Neutrophil (primary cell): ENCODE data around the gene CIAO3.
A peak's percentile ranks its signal among the peaks of the same experiment; 100 is the strongest.
"Not testable (repeated sequence)": the region's sequence is repeated elsewhere in the genome, so short reads cannot be mapped to it uniquely, and the experiment has no call there.

Source experiments
- H3K27ac ChIP-seq: fragments of 200-600 bp; sonication (generic); 2 replicates; pipeline ENCODE4 v1.5.1; 2016; ENCODE audit warnings: mild to moderate bottlenecking, moderate library complexity
- H3K27me3 ChIP-seq: fragments of 200-600 bp; sonication (generic); 2 replicates; pipeline ENCODE4 v1.6.0; 2016; ENCODE audit warnings: mild to moderate bottlenecking
- H3K36me3 ChIP-seq: fragments of 200-600 bp; sonication (generic); 2 replicates; pipeline ENCODE4 v1.5.1; 2017
- H3K4me1 ChIP-seq, 2 experiments: fragments of 200-600 bp in 1 of 2; sonication (generic) in 1 of 2; 1 replicate in 1 of 2; 2 replicates in 1 of 2; pipeline versions ENCODE4 v1.5.1 to v1.6.1; 2013 to 2016; ENCODE audit warnings: low read depth in 1 of 2, low read length in 1 of 2, mild to moderate bottlenecking in 1 of 2, moderate library complexity in 1 of 2; ENCODE audit not compliant: control insufficient read depth in 1 of 2, insufficient read depth in 1 of 2
- H3K4me3 ChIP-seq, 2 experiments: fragments of 200-600 bp in 1 of 2; sonication (generic) in 1 of 2; 1 replicate in 1 of 2; 2 replicates in 1 of 2; pipeline ENCODE4 v1.5.1; 2013 to 2016; ENCODE audit warnings: low read depth in 1 of 2, low read length in 1 of 2, mild to moderate bottlenecking in 1 of 2, moderate library complexity in 1 of 2
- H3K9me3 ChIP-seq: fragments of 200-600 bp; sonication (generic); 2 replicates; pipeline ENCODE4 v1.5.1; 2016
- TF ChIP-seq, protein P1 (sequence below): fragments of 200-600 bp; sonication (generic); IDR thresholded peaks from 2 replicates; pipeline ENCODE4 v1.5.1; 2016; ENCODE audit warnings: antibody characterized with exemption

The CIAO3 gene

GRCh38 chr16:714558-715476 is 26.0 kb downstream of the CIAO3 start, which contains the start of gene METRN:
TSS of gene METRN (plus strand) at chr16:715118. CDS start at chr16:715290, 172 bp downstream.
- Histone ChIP-seq H3K36me3 (no peaks in the 10 kb centered on the region), H3K4me1 (peaks cover 10 to 16% of the 10 kb centered on the region in 2 experiments), H3K4me3 (peak within 1 kb of the TSS; percentile 43 to 54), H3K9me3 (no peaks in the 10 kb centered on the region), H3K27me3 (peaks cover 100% of the 10 kb centered on the region), H3K27ac (no peak within 1 kb of the TSS)
- TF ChIP-seq, protein P1, sequence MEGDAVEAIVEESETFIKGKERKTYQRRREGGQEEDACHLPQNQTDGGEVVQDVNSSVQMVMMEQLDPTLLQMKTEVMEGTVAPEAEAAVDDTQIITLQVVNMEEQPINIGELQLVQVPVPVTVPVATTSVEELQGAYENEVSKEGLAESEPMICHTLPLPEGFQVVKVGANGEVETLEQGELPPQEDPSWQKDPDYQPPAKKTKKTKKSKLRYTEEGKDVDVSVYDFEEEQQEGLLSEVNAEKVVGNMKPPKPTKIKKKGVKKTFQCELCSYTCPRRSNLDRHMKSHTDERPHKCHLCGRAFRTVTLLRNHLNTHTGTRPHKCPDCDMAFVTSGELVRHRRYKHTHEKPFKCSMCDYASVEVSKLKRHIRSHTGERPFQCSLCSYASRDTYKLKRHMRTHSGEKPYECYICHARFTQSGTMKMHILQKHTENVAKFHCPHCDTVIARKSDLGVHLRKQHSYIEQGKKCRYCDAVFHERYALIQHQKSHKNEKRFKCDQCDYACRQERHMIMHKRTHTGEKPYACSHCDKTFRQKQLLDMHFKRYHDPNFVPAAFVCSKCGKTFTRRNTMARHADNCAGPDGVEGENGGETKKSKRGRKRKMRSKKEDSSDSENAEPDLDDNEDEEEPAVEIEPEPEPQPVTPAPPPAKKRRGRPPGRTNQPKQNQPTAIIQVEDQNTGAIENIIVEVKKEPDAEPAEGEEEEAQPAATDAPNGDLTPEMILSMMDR, result no peak

DNA sequence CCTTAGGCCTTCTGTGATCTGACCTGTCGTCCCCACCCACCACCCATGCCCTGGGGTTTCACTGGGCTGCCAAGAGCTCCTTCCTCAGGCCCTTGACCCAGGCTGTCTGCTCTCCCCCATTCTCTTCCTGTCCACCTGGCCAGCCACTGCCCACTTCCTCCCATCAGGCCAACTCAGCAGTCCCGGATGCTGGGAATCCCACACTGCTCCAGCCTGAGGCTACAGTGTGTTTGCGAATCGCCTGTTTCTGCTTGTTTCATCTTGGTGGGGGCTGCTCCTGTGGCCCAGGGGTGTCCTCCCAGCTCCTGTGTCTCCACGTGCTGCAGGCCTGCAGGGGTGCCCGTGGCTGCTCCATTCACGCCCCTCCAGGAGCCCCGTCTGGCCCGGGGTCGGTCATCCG is 26.7 kb downstream of the CIAO3 start:
- Histone ChIP-seq H3K9me3 (no peaks in the 10 kb centered on the region), H3K27ac (no peak overlapping the region), H3K4me3 (no peak overlapping the region), H3K36me3 (no peaks in the 10 kb centered on the region), H3K27me3 (peaks cover 100% of the 10 kb centered on the region), H3K4me1 (peaks cover 9 to 16% of the 10 kb centered on the region in 2 experiments)
- TF ChIP-seq, protein P1, result no peak

- peaks cover 100% of the 10 kb centered on the region for H3K27me3 ChIP-seq
- not testable (repeated sequence) for H3K4me3 ChIP-seq, H3K36me3 ChIP-seq, H3K27ac ChIP-seq, H3K9me3 ChIP-seq
- peaks cover 9 to 16% of the 10 kb centered on the region in 2 experiments for H3K4me1 ChIP-seq
These were observed 28.0 kb downstream of the CIAO3 start for GRCh38 chr16:712740-713250.

DNA sequence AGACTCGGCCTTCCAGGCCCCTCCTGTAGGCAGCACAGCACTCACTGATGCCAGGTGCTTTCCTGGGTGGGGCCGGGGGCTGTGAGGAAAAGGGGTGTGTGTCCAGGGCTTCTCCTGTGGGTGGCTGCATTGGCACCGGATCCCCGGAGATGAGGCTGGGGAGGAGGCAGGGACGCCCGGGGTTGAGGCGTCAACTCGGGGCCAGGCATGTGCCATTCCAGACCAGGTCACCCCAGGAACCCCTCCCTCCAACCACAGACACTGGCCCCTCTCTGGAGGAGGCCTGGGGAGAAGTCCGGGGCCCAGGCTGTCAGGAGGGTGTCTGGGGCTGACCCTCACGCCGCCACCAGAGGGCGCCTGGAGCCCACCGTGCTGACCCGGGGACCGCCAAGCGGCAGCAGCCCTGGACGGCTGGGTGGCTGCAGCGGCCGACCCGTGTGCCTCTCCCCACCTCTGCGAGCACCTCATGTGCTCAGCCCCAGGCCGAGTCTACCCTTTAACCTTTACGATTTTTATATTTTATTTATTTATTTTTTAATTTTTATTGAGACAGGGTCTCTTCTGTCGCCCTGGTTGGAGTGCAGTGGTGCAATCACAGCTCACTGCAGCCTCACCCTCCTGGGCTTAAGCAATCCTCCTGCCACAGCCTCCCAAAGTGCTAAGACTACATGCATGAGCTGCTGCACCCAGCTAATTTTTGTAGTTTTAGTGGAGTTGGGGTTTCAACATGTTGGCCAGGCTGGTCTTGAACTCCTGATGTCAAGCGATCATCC is 29.1 kb downstream of the CIAO3 start:
- Histone ChIP-seq H3K4me3 (no peak overlapping the region), H3K9me3 (no peaks in the 10 kb centered on the region), H3K27me3 (peaks cover 100% of the 10 kb centered on the region), H3K4me1 (peaks cover 9 to 16% of the 10 kb centered on the region in 2 experiments), H3K27ac (no peak overlapping the region), H3K36me3 (no peaks in the 10 kb centered on the region)
- TF ChIP-seq, protein P1, result peak; percentile 79

- Histone ChIP-seq H3K4me1 (peaks cover 9 to 15% of the 10 kb centered on the region in 2 experiments), H3K27ac (no peak overlapping the region), H3K4me3 (no peak overlapping the region)
These were observed 29.7 kb downstream of the CIAO3 start for GRCh38 chr16:711084-711483.

More at GRCh38 chr16:711084-711483, 29.7 kb downstream of the CIAO3 start:
- Histone ChIP-seq H3K36me3 (no peaks in the 10 kb centered on the region), H3K27me3 (peaks cover 100% of the 10 kb centered on the region), H3K9me3 (no peaks in the 10 kb centered on the region)
- TF ChIP-seq, protein P1, result no peak
